Smooth muscle cell (in vitro differentiated cells): ENCODE measurements around the gene PRKCE. TPM values are rescaled to one million over a fixed set of nuclear protein-coding genes. Genes with fewer than 3 reads are reported as not detected.
A peak's percentile ranks its signal among the peaks of the same experiment; 100 is the strongest.

ENCODE experiments used
- DNase-seq: peaks from one replicate; lab custom pipeline; 2025; ENCODE audit not compliant: unreplicated experiment; lab: John Stamatoyannopoulos, UW
- H2AFZ ChIP-seq: fragments of 200-600 bp; sonication (generic); 2 replicates; pipeline ENCODE4 v1.6.0; 2016; ENCODE audit warnings: antibody characterized with exemption, low read depth, mild to moderate bottlenecking
- H3F3A ChIP-seq: fragments of 200-600 bp; sonication (generic); 2 replicates; pipeline ENCODE4 v1.6.0; 2017; ENCODE audit warnings: antibody characterized with exemption, low read depth
- H3K27ac ChIP-seq: fragments of 200-600 bp; sonication (generic); 2 replicates; pipeline ENCODE4 v1.5.1; 2016; ENCODE audit warnings: low read depth, mild to moderate bottlenecking
- H3K27me3 ChIP-seq: fragments of 200-600 bp; sonication (generic); 2 replicates; pipeline ENCODE4 v1.6.1; 2016; ENCODE audit warnings: low read depth, mild to moderate bottlenecking
- H3K36me3 ChIP-seq: fragments of 200-600 bp; sonication (generic); 2 replicates; pipeline ENCODE4 v1.5.1; 2016; ENCODE audit warnings: low read depth
- H3K4me1 ChIP-seq: fragments of 200-600 bp; sonication (generic); 2 replicates; pipeline ENCODE4 v1.5.1; 2016; ENCODE audit warnings: low read depth
- H3K4me2 ChIP-seq: fragments of 200-600 bp; sonication (generic); 2 replicates; pipeline ENCODE4 v1.6.0; 2016; ENCODE audit warnings: mild to moderate bottlenecking
- H3K4me3 ChIP-seq: fragments of 200-600 bp; sonication (generic); 2 replicates; pipeline ENCODE4 v1.5.1; 2016; ENCODE audit warnings: mild to moderate bottlenecking
- H3K79me2 ChIP-seq: fragments of 200-600 bp; sonication (generic); 2 replicates; pipeline ENCODE4 v1.6.0; 2016; ENCODE audit warnings: low read depth, mild to moderate bottlenecking
- H3K9ac ChIP-seq: fragments of 200-600 bp; sonication (generic); 2 replicates; pipeline ENCODE4 v1.6.0; 2016; ENCODE audit warnings: low read depth
- H3K9me3 ChIP-seq: fragments of 200-600 bp; sonication (generic); replicated peaks from 2 replicates; pipeline ENCODE4 v1.5.1; 2016; ENCODE audit warnings: low read depth
- H4K20me1 ChIP-seq: fragments of 200-600 bp; sonication (generic); 2 replicates; pipeline ENCODE4 v1.6.0; 2016; ENCODE audit warnings: low read depth
- WGBS: methylation state at CpG from one replicate; pipeline ENCODE4 v1.1.7; 2016; ENCODE audit warnings: low lambda C conversion rate; 5-methylcytosine and 5-hydroxymethylcytosine counted together
- polyA plus RNA-seq: library from polyadenylated mRNA; unstranded; fragments of >200 nt; fragmentation: Nextera tagmentation; extraction: Ambion mirVana; gene quantifications from 2 replicates; pipeline ENCODE4 v1.2.1, GENCODE V29; 2016
- total RNA-seq: library from RNA; depleted of rRNA; stranded (reverse); fragments of >200 nt; gene quantifications from 2 replicates; pipeline ENCODE4 v1.2.3, GENCODE V29; 2014
- TF ChIP-seq, protein P1 (sequence below): fragments of 200-600 bp; sonication (generic); IDR thresholded peaks from 2 replicates; pipeline ENCODE4 v1.5.1; 2017; ENCODE audit warnings: borderline replicate concordance, mild to moderate bottlenecking, antibody characterized with exemption; ENCODE audit not compliant: insufficient read depth, poor library complexity, severe bottlenecking

PRKCE gene
- total and polyA plus RNA-seq, 2 experiments from 2014 or later = 20.6 to 29.1 TPM

DNA sequence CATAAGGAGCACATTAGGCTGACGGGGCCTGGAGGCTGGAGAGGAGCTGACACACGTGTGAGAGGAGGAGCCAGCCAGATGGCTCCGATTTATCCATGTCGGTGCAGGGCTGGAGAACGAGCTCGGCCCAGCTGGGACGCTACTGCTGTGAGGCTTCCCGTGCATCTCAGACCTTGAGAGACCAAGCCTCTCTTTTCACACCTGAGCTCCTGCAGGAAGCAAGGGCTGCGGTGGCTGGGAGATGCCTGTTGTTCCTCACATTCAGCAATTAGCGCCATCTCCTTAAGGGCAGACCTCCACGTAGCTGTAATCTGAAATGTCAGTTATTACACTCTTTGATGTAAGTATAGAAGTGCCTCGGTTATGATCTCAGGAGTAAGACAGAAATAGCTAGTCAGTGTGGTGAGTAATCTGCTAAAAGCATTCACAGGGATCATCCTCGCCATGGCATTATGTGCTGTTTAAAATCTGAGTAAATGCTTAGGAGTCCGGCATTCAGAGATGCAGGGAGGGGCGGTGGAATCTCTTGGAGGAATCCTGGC, 107.9 kb downstream of the PRKCE start:
- Histone ChIP-seq H2AFZ (no peak overlapping the region), H3K36me3 (no peaks in the 10 kb centered on the region), H3K4me3 (peak overlapping the region; percentile 15), H3F3A (peaks cover 37% of the 10 kb centered on the region), H3K27me3 (no peaks in the 10 kb centered on the region), H3K79me2 (peaks cover 40% of the 10 kb centered on the region), H3K27ac (peak overlapping the region; percentile 87), H3K4me2 (peak overlapping the region; percentile 78), H3K4me1 (peaks cover 32% of the 10 kb centered on the region), H4K20me1 (peaks cover 4% of the 10 kb centered on the region), H3K9ac (peak overlapping the region; percentile 24), H3K9me3 (no peaks in the 10 kb centered on the region)
- 10% methylated on average over 15 of the region's 15 CpGs for WGBS
- DNase-seq = no peak
- TF ChIP-seq, protein P1, sequence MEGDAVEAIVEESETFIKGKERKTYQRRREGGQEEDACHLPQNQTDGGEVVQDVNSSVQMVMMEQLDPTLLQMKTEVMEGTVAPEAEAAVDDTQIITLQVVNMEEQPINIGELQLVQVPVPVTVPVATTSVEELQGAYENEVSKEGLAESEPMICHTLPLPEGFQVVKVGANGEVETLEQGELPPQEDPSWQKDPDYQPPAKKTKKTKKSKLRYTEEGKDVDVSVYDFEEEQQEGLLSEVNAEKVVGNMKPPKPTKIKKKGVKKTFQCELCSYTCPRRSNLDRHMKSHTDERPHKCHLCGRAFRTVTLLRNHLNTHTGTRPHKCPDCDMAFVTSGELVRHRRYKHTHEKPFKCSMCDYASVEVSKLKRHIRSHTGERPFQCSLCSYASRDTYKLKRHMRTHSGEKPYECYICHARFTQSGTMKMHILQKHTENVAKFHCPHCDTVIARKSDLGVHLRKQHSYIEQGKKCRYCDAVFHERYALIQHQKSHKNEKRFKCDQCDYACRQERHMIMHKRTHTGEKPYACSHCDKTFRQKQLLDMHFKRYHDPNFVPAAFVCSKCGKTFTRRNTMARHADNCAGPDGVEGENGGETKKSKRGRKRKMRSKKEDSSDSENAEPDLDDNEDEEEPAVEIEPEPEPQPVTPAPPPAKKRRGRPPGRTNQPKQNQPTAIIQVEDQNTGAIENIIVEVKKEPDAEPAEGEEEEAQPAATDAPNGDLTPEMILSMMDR = no peak

- TF ChIP-seq, protein P1 = no peak
- Histone ChIP-seq H3F3A (peaks cover 29% of the 10 kb centered on the region), H3K9me3 (no peaks in the 10 kb centered on the region), H4K20me1 (peaks cover 4% of the 10 kb centered on the region), H3K9ac (no peak overlapping the region), H3K79me2 (peaks cover 50% of the 10 kb centered on the region), H3K4me1 (peaks cover 23% of the 10 kb centered on the region), H3K4me3 (no peak overlapping the region), H3K27me3 (no peaks in the 10 kb centered on the region), H3K27ac (no peak overlapping the region), H3K36me3 (no peaks in the 10 kb centered on the region), H3K4me2 (no peak overlapping the region), H2AFZ (no peak overlapping the region)
- 55% methylated on average over 4 of the region's 4 CpGs for WGBS
- no peak for DNase-seq
These were observed 110.2 kb downstream of the PRKCE start for GRCh38 chr2:45761635-45762034.

GRCh38 chr2:45763255-45763654, 111.8 kb downstream of the PRKCE start:
- Histone ChIP-seq H3K4me3 (no peak overlapping the region), H3K9me3 (no peaks in the 10 kb centered on the region), H3K27ac (peak overlapping the region; percentile 23), H3K79me2 (peaks cover 59% of the 10 kb centered on the region), H3K4me2 (peak overlapping the region; percentile 43), H3K36me3 (no peaks in the 10 kb centered on the region), H3K9ac (no peak overlapping the region), H3K4me1 (peaks cover 20% of the 10 kb centered on the region), H2AFZ (no peak overlapping the region), H3F3A (peaks cover 20% of the 10 kb centered on the region), H4K20me1 (peaks cover 4% of the 10 kb centered on the region), H3K27me3 (no peaks in the 10 kb centered on the region)
- WGBS = 72% methylated on average over 2 of the region's 2 CpGs
- no peak for DNase-seq
- TF ChIP-seq, protein P1 = no peak

DNA sequence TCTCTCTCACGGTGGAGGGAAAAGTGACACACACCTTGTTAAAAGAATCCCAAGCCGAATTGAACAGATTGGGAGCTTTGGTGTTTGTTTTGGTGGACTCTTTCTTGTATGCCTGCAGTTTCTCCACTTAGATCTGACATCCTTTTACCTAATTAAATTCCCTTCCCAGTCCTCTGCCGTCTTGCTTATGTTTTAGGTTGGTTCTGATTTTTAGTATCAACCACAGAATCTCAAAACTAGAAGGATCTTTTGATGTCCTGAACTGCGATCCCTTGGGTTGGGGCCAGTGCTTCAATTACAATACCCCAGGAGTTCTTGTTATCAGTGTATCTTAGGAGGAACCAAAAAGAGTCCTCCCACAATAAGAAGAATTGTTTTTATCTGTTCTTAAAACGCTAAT, 112.3 kb downstream of the PRKCE start:
- DNase-seq = no peak
- peaks cover 59% of the 10 kb centered on the region for H3K79me2 ChIP-seq
- no peaks in the 10 kb centered on the region for H3K9me3 ChIP-seq
- 75% methylated on average over 5 of the region's 5 CpGs for WGBS
- no peaks in the 10 kb centered on the region for H3K36me3 ChIP-seq
- peaks cover 15% of the 10 kb centered on the region for H3F3A ChIP-seq
- peaks cover 4% of the 10 kb centered on the region for H4K20me1 ChIP-seq
- H2AFZ ChIP-seq = no peak overlapping the region
- H3K27ac ChIP-seq = peak overlapping the region; percentile 23
- no peak overlapping the region for H3K9ac ChIP-seq
- H3K4me1 ChIP-seq = peaks cover 20% of the 10 kb centered on the region
- H3K4me2 ChIP-seq = peak overlapping the region; percentile 43
- no peaks in the 10 kb centered on the region for H3K27me3 ChIP-seq
- H3K4me3 ChIP-seq = no peak overlapping the region
- TF ChIP-seq, protein P1 = no peak
